ENCODE results near the gene TMEM123.
A peak's percentile ranks its signal among the peaks of the same experiment; 100 is the strongest.

The TMEM123 gene

DNA sequence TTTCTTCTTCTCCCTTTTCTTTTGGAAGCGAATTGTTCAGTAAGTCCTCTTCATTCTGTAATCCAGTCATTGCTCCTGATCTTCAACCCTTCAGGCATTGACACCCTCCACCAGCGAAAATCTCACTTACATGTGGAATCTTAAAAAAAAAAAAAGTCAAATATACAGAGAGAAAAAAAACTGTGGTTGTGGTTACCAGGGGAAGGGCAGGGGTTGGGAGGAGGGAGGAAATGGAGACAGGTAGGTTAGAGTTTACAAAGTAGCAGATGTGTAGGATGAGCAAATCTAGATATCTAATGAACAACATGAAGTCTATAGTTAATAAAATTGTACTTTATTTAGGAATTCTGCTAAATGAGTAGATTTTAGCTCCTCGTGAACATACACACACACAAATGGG lies 17.7 kb upstream of the TMEM123 start:
- no peak for DNase-seq

DNA sequence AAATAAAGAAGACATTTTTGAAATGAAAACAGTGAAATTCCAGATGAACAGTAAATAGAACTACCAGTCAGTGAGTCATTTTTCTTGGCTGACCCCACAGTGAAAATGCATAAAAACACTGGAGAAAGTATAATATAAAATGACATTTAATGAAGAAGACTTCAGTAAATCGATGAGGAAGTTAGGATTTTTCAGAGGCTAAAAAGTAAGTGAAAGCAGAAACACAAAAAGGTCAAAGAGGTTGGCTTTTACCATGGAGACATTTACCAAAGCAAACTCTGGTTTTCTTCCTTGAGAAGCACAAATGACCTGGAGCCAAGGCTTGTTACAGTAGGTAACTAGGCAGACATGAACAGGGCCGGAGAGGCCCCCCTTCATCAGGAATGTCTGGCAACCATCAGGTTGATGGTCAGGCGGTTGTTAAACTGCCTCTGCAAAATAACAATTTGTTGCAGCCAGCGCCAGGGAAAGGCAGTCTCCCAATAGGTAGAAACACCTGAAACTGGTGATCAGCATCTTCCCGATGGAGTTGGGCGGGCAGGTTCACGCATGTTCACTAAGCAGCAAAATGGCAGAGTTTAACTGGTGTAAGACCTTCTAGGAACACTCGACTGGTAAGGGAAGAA lies 16.7 kb upstream of the TMEM123 start:
- DNase-seq = no peak

DNA sequence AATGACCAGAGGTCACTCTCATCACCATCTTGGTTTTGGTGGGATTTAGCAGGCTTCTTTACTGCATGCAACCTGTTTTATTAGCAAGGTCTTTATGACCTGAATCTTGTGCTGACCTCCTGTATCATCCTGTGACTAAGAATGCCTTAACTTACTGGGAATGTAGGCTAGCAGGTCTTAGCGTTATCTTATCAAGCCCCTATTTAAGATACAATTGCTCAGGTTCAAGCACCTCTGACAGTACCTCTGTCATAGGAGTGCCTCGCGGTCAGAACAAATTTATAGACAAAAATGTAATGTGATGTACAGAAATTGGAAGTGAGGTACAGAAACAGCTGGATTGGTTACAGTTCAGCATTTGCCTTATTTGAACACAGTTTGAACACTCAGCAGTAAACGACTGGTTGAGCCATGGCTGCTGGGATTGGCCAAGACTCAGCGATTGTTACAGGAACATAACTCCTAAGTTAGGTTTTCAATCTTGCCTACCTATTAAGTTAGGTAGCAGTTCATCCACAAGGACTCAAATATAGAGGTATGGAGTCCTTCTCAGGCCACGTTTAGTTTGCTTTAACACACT lies 16.1 kb upstream of the TMEM123 start:
- DNase-seq = no peak

- no peak for DNase-seq
Measured at GRCh38 chr11:102467853-102468580, 15.5 kb upstream of the TMEM123 start.

- DNase-seq = no peak
Measured at GRCh38 chr11:102467080-102467708, 14.6 kb upstream of the TMEM123 start.

DNA sequence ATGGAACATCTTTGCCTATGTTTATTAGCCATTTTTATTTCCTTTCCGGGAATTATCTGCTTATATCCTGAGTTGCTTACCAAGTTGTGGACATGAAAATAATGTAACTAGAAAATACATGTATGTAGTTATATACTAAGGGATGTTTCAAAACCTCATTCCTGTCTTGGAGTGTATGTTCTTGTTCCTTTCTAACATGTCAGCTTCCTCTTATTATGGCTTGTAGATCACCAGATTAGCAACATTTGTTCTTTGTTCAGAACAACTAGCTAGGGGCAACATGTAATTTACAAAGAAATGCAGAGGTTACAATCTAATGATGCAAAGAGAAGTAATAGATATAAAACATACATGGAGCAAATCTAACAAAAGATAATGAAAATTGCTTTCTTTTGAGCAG lies 13.1 kb upstream of the TMEM123 start:
- DNase-seq = no peak

DNA sequence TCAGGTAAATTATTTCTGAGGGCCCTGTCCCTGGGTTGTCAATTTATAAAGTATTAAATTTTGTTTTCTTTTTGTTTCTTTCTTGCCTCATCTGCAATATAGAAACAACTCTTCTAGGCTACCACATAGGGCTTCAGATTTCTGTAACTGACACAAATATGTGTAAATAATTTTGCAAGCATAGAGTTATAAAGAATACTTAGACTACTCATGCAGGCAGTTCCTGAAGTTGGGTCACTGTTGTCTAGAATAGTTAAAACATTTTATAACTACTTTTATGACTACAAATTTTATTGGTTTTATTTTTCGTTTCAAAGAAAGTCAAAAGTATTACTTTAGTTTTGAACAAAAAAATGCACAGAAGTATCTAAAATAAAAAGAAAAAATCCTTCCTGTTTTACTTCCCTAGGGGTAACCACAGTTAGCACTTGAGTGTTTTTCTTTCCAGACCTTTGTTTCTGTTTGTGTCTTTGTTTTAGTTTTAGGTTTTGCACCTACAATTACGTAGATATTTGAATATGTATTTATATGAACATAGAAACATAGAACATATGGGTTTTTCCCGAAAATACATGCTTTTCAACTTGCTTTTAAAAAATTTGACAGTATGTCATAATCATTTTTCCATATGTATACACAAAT lies 12.4 kb upstream of the TMEM123 start:
- no peak for DNase-seq

DNA sequence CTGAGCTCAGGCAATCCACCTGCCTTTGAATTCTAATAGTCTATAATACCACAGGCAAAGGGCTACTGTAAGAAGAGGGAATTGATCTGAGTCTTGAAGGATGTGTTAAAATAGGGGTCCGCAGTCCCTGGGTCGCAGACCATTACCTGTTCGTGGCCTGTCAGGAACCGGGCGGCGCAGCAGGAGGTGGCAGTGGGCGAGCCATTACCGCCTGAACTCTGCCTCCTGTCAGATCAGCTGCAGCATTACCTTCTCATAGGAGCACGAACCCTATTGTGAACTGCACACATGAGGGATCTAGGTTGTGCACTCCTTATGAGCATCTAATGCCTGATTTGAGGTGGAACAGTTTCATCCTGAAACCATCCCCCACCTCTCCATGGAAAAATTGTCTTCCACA lies 11.5 kb upstream of the TMEM123 start:
- DNase-seq = no peak

GRCh38 chr11:102462610-102463009 lies 10.0 kb upstream of the TMEM123 start:
- DNase-seq = no peak

- no peak for DNase-seq
Measured at GRCh38 chr11:102459393-102459792, 6.8 kb upstream of the TMEM123 start.

DNA sequence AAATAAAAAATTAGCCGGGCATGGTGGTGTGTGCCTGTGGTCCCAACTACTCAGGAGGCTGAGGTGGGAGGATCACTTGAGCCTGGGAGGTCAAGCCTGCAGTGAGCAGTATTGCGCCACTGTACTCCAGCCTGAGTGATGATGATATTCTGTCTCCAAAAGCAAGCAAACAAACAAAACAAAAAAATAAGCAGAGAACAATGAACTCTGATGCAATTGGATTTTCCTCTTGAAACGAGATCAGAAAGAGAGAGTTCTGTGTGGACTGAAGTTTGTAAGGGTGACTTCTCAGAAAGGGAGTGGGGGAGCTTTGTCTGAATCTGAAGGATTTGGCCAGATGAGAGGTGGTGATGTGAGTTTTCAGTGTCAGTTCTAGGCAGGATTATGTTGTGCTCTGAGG lies 6.0 kb upstream of the TMEM123 start:
- no peak for DNase-seq

DNA sequence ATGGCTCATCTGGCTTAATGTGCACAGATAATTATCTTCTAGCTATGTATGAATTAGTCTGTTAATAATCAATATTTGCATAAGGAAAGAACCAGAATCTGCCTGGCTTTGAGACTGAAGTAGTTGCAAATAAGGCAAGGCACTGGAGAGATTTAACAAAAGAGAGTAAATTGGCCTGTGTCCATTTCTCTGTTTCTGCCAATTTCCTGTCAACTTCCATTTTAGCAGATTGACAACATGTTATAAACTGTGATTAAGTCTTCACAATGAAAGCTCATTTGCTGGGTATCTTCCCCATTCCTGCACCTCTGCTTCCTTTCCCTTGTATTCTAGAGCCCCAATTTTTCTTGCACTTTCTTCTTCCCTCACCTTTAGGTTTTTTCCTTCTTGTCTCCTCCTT lies 5.3 kb upstream of the TMEM123 start:
- no peak for DNase-seq

DNA sequence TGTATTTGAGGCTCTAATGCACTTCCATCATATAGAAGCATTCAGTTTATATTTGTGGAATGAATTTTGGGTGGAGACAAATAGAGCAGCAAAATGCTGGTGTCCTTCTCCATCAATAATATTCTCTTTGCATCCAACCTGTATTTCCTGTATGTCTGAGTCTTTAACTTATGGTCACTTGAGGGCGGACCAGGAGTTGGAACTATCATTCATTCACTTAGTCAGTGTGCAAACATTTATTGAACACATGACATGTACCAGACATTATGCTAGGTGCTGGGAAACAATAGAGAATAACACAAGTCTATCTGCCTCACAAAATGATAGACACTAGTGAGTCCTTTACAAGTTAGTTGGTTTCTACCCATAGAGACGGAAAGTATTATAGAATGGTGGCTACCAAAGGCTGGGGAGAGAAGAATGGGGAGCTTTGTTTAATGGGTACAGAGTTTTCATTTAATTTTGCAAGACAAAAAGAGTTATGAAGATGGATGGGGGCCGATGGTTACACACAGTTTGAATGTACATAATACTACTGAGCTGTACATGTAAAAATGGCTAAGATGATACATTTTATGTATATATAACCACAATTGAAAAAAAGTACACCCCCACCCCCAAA lies 4.6 kb upstream of the TMEM123 start:
- no peak for DNase-seq

- no peak for DNase-seq
Measured at GRCh38 chr11:102456381-102456780, 3.8 kb upstream of the TMEM123 start.

DNA sequence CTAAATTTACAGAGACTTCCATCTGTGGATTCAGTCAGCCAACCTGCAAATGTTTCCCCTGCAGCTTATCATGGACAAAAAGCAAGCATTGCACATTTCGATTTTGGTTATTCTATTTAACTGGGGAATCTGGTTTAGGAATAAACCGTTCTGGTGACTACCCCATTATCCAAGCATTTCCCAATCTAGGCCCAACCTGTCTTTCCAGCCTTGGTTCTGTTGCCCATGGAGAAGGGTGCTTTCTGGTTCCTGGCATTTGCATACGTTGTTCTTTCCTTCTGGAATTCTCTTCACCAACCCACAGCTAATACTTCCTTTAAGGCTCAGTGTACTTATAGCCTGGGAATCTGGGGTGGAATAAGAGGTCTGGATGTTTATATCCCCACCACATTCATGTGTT lies 1.4 kb upstream of the TMEM123 start:
- DNase-seq = no peak

DNA sequence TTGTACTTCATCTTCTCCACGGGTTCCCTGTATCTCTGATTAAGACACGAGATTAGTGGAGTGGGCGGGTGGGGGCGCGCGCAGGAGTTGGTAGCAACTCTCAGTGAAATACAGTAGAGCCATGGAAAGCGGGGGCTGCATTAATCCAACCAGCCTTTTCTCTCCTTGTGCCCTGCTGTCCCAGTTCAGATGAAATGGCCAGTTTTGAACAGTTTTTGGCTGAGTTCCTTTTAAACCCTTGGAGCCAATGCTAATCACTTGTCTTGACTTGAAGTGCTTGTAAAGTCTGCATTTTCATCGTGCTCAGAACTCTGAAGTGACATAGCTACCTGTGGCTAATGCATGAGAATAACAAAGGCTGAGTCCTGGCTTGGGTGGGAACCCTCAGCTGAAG lies 734 bp upstream of the TMEM123 start:
- no peak for DNase-seq

GRCh38 chr11:102451681-102452460 lies 694 bp downstream of the TMEM123 start:
- peak; percentile 6 to 54 for DNase-seq

- no peak for DNase-seq
Measured at GRCh38 chr11:102451041-102451680, 1.4 kb downstream of the TMEM123 start.

- DNase-seq = no peak
Measured at GRCh38 chr11:102449651-102450570, 2.7 kb downstream of the TMEM123 start.

GRCh38 chr11:102448869-102449224 lies 3.7 kb downstream of the TMEM123 start:
- no peak for DNase-seq

Measured in NCI-H187 (cell line).